Activated CD4-positive, alpha-beta T cell treated with anti-CD3 and anti-CD28 coated beads, Interleukin-2, amount 50 U/mL, for 1 hour (primary cell): ENCODE measurements around the gene JMJD7.

ENCODE experiments used
- DNase-seq: peaks from one replicate; pipeline ENCODE4 v3.0.0-alpha.2; 2020

Gene JMJD7

GRCh38 chr15:41868321-41868720, 40.4 kb downstream of the JMJD7 start:
- DNase-seq, result no peak

GRCh38 chr15:41869770-41870688, 42.1 kb downstream of the JMJD7 start:
- DNase-seq, result no peak

GRCh38 chr15:41870689-41871081, 42.8 kb downstream of the JMJD7 start:
- peak; percentile 43 for DNase-seq

DNA sequence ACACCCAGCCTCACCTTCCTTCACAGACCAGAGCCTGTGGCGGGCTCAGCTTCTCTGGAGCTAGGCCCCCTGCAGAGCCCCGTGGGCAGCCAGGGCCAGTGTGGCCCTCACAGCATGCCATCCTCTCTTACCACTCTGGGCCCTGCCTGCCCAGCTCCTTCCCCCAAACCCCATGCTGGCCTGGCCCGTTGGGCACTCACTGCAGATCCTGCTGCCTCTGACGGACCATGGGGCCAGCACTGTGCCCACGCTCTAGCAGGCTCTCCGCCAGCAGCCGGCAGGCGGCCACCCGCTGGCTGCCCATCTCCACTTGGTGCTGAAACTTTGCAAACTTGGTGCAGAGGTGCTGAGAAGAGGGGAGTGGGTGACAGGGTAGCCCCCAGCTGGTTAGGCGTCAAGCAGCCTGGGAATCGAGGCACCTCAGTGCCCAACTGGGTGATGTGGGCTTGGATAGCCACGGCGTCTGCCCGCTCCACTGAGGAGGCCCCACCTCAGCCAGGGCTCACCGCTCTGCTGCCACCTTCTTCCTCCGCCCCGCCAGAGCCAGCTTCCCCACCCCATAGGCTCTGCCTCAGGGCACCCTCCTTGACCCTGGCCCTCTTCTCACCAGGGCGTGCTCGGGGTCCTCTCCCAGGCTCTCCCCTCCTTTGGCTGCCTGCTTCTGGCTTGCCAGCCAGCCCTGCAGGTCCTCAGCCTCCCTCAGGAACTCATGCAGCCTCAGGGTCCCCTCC, 43.4 kb downstream of the JMJD7 start:
- DNase-seq, result no peak

- no peak for DNase-seq
These were observed 44.4 kb downstream of the JMJD7 start for GRCh38 chr15:41872166-41872747.

GRCh38 chr15:41873711-41874110, 45.8 kb downstream of the JMJD7 start:
- DNase-seq, result no peak

DNA sequence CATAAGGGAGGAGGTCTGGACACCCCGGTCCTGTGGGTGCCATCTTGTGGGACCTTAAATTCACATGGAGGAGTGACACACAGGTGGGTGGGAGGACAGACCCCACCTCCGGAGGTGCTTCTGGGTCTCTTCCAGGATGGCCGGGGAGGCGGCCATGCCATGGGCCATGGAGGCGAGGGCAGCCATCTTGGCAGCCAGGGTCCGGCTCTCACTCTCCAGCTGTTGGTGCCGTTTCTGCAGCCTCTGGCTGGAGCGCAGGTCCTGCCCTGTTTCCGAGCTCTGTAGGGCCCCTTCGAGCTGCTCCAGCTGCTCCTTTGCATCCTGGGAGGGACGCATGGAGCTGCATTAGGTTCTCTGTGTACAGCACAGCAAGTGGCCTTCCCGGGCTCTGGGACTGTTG, 46.8 kb downstream of the JMJD7 start:
- DNase-seq, result no peak

- no peak for DNase-seq
These were observed 48.1 kb downstream of the JMJD7 start for GRCh38 chr15:41876007-41876406.

- DNase-seq, result no peak
These were observed 48.8 kb downstream of the JMJD7 start for GRCh38 chr15:41876689-41877088.

- DNase-seq, result no peak
These were observed 49.9 kb downstream of the JMJD7 start for GRCh38 chr15:41877631-41878354.

DNA sequence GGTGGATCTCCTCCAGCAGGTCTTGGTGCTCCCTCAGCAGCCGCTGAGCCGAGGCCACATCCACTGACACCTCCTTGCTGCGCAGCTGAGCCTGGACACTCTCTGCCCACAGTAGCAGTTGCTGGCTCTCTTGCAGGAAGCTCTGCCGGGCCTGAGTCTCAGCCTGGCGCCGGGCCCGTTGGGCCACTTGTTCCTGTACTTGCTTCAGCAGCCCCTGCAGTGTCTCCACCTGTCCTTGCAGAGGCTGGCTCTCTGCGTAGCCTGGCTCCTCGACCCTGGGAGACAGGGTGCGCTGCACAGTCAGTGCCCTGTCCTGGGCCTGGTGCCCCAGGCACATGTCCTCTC, 50.4 kb downstream of the JMJD7 start:
- no peak for DNase-seq

- no peak for DNase-seq
These were observed 51.5 kb downstream of the JMJD7 start for GRCh38 chr15:41879321-41879845.

DNA sequence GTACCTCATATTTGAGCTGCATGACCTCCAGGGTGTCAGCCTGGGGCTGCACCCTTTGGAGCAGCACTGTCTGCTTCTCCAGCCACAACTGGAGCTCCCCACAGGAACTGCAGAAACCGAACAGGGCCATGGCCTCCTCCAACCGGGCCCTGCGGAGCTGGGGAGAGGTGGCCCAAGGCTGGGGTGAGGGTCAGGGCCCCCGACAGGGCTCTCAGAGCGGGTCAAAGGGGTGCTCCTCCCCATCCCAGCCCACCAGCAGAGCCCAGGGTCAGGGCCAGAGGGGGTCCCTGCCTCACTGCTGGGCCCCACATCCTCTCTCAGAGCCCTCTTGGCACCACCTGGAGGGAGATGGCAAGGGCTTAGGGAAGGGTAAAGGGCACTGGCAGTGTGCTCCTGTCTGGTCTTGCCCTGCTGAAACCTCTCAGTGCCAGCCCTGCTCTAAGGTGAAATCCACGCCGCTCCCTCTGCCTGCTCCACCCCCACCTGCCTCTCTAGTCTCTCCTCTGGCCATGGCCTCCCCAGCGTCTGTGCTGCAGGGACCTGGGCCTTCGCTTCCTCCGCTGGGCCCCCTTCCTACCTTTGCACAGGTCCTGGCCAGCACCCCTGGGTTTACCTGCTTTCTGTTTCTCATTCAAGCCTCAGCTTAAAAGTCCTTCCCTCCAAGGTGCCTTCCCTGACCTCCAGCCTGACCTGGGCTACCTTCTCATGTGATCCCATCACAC, 52.4 kb downstream of the JMJD7 start:
- DNase-seq, result no peak

GRCh38 chr15:41881086-41881485, 53.2 kb downstream of the JMJD7 start:
- no peak for DNase-seq

DNA sequence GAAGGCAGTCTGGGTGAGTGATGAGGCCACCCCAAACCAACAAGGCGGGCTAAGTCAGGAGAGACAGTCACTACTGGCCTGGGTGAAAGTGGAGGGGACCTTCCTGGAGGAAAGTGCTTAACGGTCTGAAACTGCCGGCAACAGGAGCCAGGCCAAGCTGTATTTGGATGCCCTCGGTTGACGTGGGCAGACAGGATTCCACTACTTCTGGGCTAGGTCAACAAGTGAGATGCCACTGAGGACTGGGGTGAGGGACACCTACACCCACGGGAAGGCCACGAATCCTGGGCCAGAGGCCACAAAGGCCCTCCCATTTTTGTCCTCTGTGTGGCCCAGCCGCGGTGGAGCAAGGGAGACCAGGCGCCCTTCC, 53.6 kb downstream of the JMJD7 start:
- no peak for DNase-seq

DNA sequence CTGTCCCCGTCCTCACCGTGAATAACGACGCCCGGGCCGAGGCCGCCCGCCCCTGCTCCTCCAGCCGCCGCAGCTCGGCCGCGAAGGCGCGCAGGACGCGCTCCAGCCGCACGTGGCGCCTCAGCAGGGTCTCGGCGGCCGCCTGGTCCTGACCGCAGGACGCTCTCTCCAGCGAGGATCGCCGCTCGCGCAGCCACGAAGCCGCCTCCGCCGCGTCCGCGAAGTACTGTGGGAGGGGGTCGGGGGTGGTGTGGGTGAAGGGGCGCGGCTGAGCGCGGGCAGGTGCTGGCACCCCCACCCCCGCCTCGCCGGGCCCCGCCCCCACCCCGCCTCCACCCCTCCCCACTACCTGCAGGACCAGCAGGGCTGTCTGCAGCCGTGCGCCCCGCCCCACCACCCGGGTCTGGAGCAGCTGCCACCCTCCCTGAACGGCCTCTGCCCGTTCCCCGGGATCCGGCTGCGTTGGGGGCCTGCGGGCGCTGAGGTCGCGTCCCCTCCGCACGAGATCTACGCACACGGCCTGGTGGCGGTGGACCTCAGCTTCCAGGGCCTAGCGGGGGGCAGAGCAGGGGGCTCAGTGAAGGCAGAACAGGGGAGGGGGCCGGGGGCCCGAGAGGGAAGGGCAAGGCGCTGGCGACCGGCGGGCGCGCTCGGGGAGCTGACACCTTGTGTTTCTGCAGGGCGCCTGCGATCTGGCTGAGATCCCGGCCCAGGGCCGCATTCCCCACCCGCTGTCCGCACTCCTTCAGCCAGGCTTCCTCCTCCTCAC, 54.2 kb downstream of the JMJD7 start:
- DNase-seq, result no peak

DNA sequence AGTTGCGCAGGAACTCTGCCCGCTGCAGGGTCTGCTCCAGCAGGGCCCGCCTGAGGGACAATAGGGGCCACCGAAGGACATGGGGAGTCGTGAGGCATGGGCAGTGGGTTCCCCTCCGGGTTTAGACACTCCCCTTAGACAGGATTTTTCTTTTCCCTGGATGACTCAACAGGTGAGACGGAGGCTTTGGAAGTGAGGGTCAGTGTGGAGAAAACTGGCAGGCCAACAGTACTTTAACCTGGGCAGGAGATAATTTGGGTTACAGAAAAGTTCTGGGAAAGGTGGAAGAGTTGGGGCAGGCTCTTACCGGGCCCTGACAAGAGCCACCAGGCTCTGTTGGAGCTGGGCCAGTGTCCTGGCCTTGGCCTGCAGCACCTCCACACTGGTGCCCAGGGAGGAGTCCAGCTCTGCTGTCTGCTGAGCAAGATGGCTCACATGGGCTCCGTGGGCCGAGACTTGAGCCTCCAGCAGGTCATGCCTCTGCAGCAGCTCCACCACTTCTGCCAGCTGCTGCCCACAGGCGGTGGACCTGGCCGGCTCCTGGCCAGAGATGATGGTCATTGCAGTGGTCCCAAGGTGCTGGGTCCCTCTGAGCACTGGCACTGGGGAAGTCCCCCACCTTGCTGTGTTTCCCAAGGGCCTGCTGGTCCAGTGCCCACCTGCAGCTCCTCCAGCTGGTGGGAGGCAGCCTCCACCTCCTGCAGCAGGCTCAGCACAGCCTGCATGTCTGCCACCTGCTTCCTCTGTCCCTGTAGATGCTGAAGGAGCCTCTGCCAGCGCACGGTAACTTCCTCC, 55.0 kb downstream of the JMJD7 start:
- no peak for DNase-seq

DNA sequence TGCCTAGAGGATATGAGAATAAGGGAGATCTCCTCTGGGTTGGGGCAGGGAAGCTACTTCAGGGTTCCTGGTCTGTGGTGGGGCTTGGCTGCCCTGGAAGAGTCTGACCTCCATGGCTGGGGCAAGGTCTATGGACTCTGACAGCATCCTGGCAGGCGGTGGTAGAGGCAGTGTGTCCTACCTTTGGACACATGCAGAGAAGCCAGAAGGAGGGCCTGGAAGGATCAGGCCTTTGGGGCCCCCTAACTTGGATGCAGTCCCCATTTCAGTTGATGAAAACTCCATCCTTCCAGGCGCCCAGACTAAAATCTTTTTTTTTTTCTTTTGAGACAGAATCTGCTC, 55.6 kb downstream of the JMJD7 start:
- no peak for DNase-seq

DNA sequence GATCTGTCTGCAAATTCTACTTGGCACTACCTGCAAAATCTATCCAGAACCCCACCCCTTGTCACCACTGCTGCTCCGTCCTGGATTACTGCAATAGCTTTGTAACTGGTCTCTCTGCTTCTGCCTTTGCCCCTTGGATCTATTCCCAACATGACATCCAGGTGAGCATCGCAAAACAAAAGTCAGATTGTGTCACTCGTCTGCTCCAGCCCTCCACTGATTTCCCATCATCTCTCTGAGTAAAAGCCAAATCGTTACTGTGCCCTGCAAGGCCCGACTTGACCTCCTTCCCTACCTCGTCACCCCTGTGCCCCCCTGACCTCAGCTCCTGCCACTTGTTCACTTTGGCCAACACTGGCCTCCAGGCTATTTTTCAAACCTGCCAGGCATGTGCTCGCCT, 56.6 kb downstream of the JMJD7 start:
- no peak for DNase-seq

GRCh38 chr15:41885321-41885720, 57.4 kb downstream of the JMJD7 start:
- DNase-seq, result no peak

DNA sequence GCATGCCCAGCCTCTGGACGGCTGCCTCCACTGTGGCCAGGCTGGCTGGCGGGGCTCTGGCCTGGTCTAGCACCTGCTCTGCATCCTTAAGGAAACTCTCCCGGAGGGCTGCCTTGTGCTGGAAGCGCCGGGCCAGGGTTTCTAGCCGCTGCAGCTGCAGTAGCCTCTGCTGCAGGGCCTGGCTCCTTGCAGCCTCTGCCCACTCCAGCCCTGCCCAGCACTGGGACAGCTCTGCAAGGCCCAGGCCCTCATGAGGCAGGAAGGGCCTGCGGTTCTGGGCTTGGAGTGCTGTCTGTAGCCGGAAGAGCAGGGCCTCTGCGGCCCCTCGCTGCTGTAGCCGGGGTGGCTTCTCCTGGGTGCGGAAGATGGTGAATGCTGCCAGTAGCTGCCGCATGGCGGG, 57.9 kb downstream of the JMJD7 start:
- DNase-seq, result no peak
